ENCODE results near the gene PHETA2. TPM values are rescaled to one million over a fixed set of nuclear protein-coding genes. Genes with fewer than 3 reads are reported as not detected.

Gene PHETA2
- total and polyA plus RNA-seq, 2 of the 8 experiments (the other 6 are each of a cell fraction or from before 2014, with no cell fraction given): 7.4 to 7.6 TPM

DNA sequence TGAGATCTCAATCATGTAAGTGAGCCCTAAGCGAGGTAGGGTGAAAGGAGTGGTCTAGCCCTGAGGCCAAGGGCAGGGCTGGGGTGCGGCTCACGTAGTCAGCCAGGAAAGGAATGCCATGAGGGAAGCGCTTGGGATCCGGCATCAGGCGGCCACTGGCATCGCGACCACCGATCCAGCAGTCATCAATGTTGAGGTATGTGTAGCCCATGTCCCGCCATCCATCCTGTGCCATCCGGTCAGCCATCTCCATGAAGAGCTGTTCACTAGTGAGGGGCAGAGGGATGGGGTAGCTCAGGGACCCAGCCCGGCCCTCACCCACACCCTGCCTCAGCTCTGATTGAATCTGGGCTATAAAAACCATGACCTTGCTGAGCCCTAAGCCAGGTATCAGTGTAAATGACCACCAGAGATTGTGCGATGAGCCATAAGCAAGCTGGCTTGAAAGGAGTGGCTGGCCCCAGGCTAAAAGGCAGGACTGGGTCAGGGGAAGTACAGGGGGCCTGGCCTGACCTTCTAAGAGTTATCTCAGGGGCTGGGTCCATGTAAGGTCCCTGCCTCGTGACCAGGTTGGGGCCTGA lies 6.3 kb upstream of the PHETA2 start (continued):
- TF ChIP-seq, protein P1, sequence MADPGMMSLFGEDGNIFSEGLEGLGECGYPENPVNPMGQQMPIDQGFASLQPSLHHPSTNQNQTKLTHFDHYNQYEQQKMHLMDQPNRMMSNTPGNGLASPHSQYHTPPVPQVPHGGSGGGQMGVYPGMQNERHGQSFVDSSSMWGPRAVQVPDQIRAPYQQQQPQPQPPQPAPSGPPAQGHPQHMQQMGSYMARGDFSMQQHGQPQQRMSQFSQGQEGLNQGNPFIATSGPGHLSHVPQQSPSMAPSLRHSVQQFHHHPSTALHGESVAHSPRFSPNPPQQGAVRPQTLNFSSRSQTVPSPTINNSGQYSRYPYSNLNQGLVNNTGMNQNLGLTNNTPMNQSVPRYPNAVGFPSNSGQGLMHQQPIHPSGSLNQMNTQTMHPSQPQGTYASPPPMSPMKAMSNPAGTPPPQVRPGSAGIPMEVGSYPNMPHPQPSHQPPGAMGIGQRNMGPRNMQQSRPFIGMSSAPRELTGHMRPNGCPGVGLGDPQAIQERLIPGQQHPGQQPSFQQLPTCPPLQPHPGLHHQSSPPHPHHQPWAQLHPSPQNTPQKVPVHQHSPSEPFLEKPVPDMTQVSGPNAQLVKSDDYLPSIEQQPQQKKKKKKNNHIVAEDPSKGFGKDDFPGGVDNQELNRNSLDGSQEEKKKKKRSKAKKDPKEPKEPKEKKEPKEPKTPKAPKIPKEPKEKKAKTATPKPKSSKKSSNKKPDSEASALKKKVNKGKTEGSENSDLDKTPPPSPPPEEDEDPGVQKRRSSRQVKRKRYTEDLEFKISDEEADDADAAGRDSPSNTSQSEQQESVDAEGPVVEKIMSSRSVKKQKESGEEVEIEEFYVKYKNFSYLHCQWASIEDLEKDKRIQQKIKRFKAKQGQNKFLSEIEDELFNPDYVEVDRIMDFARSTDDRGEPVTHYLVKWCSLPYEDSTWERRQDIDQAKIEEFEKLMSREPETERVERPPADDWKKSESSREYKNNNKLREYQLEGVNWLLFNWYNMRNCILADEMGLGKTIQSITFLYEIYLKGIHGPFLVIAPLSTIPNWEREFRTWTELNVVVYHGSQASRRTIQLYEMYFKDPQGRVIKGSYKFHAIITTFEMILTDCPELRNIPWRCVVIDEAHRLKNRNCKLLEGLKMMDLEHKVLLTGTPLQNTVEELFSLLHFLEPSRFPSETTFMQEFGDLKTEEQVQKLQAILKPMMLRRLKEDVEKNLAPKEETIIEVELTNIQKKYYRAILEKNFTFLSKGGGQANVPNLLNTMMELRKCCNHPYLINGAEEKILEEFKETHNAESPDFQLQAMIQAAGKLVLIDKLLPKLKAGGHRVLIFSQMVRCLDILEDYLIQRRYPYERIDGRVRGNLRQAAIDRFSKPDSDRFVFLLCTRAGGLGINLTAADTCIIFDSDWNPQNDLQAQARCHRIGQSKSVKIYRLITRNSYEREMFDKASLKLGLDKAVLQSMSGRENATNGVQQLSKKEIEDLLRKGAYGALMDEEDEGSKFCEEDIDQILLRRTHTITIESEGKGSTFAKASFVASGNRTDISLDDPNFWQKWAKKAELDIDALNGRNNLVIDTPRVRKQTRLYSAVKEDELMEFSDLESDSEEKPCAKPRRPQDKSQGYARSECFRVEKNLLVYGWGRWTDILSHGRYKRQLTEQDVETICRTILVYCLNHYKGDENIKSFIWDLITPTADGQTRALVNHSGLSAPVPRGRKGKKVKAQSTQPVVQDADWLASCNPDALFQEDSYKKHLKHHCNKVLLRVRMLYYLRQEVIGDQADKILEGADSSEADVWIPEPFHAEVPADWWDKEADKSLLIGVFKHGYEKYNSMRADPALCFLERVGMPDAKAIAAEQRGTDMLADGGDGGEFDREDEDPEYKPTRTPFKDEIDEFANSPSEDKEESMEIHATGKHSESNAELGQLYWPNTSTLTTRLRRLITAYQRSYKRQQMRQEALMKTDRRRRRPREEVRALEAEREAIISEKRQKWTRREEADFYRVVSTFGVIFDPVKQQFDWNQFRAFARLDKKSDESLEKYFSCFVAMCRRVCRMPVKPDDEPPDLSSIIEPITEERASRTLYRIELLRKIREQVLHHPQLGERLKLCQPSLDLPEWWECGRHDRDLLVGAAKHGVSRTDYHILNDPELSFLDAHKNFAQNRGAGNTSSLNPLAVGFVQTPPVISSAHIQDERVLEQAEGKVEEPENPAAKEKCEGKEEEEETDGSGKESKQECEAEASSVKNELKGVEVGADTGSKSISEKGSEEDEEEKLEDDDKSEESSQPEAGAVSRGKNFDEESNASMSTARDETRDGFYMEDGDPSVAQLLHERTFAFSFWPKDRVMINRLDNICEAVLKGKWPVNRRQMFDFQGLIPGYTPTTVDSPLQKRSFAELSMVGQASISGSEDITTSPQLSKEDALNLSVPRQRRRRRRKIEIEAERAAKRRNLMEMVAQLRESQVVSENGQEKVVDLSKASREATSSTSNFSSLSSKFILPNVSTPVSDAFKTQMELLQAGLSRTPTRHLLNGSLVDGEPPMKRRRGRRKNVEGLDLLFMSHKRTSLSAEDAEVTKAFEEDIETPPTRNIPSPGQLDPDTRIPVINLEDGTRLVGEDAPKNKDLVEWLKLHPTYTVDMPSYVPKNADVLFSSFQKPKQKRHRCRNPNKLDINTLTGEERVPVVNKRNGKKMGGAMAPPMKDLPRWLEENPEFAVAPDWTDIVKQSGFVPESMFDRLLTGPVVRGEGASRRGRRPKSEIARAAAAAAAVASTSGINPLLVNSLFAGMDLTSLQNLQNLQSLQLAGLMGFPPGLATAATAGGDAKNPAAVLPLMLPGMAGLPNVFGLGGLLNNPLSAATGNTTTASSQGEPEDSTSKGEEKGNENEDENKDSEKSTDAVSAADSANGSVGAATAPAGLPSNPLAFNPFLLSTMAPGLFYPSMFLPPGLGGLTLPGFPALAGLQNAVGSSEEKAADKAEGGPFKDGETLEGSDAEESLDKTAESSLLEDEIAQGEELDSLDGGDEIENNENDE (IDR thresholded peaks at IDR 0.05; ENCODE audit: insufficient replicate concordance, low read length): no peak
- no peak for TF ChIP-seq POLR2AphosphoS5 (IDR thresholded peaks at IDR 0.05; ENCODE audit: low read depth, low read length)
- TF ChIP-seq, protein P2, sequence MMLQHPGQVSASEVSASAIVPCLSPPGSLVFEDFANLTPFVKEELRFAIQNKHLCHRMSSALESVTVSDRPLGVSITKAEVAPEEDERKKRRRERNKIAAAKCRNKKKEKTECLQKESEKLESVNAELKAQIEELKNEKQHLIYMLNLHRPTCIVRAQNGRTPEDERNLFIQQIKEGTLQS (IDR thresholded peaks at IDR 0.05; ENCODE audit: insufficient read depth, low read depth, low read length): no peak
- no peak for TF ChIP-seq TEAD4 (IDR thresholded peaks at IDR 0.05; ENCODE audit: low read depth, low read length)
- TF ChIP-seq POLR2A (IDR thresholded peaks at IDR 0.05; ENCODE audit: control extremely low read depth in 1 of 2, low read depth in 2 of 2, low read length in 2 of 2): no peak
- TF ChIP-seq POU5F1 (IDR thresholded peaks at IDR 0.05; ENCODE audit: low read depth, low read length): no peak
- TF ChIP-seq, protein P3, sequence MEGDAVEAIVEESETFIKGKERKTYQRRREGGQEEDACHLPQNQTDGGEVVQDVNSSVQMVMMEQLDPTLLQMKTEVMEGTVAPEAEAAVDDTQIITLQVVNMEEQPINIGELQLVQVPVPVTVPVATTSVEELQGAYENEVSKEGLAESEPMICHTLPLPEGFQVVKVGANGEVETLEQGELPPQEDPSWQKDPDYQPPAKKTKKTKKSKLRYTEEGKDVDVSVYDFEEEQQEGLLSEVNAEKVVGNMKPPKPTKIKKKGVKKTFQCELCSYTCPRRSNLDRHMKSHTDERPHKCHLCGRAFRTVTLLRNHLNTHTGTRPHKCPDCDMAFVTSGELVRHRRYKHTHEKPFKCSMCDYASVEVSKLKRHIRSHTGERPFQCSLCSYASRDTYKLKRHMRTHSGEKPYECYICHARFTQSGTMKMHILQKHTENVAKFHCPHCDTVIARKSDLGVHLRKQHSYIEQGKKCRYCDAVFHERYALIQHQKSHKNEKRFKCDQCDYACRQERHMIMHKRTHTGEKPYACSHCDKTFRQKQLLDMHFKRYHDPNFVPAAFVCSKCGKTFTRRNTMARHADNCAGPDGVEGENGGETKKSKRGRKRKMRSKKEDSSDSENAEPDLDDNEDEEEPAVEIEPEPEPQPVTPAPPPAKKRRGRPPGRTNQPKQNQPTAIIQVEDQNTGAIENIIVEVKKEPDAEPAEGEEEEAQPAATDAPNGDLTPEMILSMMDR (IDR thresholded peaks at IDR 0.05; ENCODE audit: control extremely low read depth in 1 of 3, insufficient read depth in 1 of 3, low read depth in 1 of 3, low read length in 3 of 3): no peak
- no peak for TF ChIP-seq CHD2 (IDR thresholded peaks at IDR 0.05; ENCODE audit: low read length)

All from H1 (cell line).